Lower lobe of right lung (tissue), 2 donors: ENCODE data around the gene TSN. TPM values are rescaled to one million over a fixed set of nuclear protein-coding genes. Genes with fewer than 3 reads are reported as not detected.
A peak's percentile ranks its signal among the peaks of the same experiment; 100 is the strongest.

Experiments
- ATAC-seq, 2 donors: fragments of 200-7000 bp; cut with Tn5 transposase; one replicate each; pipeline ENCODE4 v1.9.1; 2020 to 2022; ENCODE audit warnings: mild to moderate bottlenecking in 2 of 2, moderate library complexity in 2 of 2
- DNase-seq: peaks from one replicate; pipeline ENCODE4 v3.0.0-alpha.2; 2020
- H3K27ac ChIP-seq: fragments of 200-600 bp; one replicate; pipeline ENCODE4 v1.8.0; 2022
- H3K27me3 ChIP-seq: fragments of 200-600 bp; one replicate; pipeline ENCODE4 v1.8.0; 2022; ENCODE audit warnings: low read depth
- H3K36me3 ChIP-seq: fragments of 200-600 bp; one replicate; pipeline ENCODE4 v1.8.0; 2022; ENCODE audit warnings: mild to moderate bottlenecking
- H3K4me1 ChIP-seq: fragments of 200-600 bp; one replicate; pipeline ENCODE4 v1.8.0; 2022
- H3K4me3 ChIP-seq: fragments of 200-600 bp; one replicate; pipeline ENCODE4 v1.8.0; 2022; ENCODE audit warnings: mild to moderate bottlenecking
- H3K9me3 ChIP-seq: fragments of 200-600 bp; one replicate; pipeline ENCODE4 v1.8.0; 2022
- CTCF ChIP-seq: fragments of 200-600 bp; IDR thresholded peaks from one replicate; pipeline ENCODE4 v1.8.0; 2022; ENCODE audit warnings: antibody characterized with exemption, mild to moderate bottlenecking
- intact Hi-C: fragments of 100-400 bp; cut with DNase I; formaldehyde crosslinking; loops from one replicate; pipeline ENCODE4 v1.11.0; 2022
- long read RNA-seq: library from polyadenylated mRNA; unstranded; transcript quantifications from one replicate; pipeline ENCODE4 v2.0.0, GENCODE V29; 2021
- total RNA-seq: library from RNA; stranded (reverse); fragmentation: NEBNext Ultra II Directional; extraction: Animal tissue kit (Norgen Biotek cat#: 25700); gene quantifications from one replicate; pipeline ENCODE4 v1.2.1, GENCODE V29; 2021
- donor health status: DM: no; HTN: yes; CAD: no; lungs with severe emphysema.

The TSN gene
- total RNA-seq = 36.2 TPM
- long read RNA-seq, transcript TSN-201 (6 exons, 3,420 nt) = major isoform, 123 of 139 reads
- long read RNA-seq, partial matches to known transcripts = 2 of 139 reads
- long read RNA-seq, other reads (novel, unspliced or antisense) = 7 of 139 reads

DNA sequence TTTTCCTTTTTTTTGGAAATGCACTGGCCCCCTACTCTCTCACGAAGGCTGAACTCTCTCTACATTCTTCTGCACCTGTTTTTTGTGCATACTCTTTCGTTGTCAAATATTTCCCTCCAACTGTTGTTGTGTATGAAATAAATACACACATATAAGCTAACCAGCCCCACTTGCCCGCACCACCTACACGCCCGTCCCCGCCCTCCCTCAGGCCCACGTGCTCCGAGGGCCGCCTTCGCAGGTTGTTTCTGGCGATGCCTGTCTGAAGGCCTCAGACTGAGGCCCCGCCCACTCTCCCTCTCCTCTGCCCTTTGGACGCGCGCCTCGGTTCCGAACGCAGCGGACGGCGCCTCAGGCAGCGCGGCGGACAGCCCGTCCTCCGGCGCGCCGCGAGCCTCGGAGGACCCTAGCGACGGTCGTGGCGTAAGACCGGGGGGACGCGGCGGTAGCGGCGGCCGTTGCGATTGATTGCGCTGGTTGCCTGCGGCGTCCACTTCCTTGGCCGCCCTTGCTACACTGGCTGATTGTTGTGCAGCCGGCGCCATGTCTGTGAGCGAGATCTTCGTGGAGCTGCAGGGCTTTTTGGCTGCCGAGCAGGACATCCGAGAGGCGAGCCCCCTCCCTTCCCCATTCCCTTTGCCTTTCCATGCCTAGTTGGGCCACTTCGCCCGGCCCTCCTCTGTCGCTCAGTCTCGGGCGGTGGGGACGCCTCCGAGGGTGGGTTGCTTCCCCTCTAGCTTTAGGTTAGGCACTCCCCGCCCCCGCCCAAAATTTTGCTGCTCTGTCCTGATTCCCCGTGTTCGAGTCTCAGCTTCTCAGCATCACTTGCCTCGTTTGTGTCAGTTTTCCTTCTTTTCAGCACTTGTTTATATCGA is at the start of gene TSN:
Gene TSN (plus strand): TSS at position 415 of the 875 bp plus-strand sequence. CDS start 129 bp downstream, at position 544.
- ATAC-seq (peak; percentile 100), DNase-seq (peak; percentile 99)
- TF ChIP-seq CTCF = peak; percentile 6
- Histone ChIP-seq H3K4me1 (peaks cover 25% of the 10 kb centered on the region), H3K27me3 (no peaks in the 10 kb centered on the region), H3K36me3 (peaks cover 26% of the 10 kb centered on the region), H3K9me3 (no peaks in the 10 kb centered on the region), H3K27ac (peak within 1 kb of the TSS; percentile 91), H3K4me3 (peak within 1 kb of the TSS; percentile 85)
- intact Hi-C loops = no loop called here

DNA sequence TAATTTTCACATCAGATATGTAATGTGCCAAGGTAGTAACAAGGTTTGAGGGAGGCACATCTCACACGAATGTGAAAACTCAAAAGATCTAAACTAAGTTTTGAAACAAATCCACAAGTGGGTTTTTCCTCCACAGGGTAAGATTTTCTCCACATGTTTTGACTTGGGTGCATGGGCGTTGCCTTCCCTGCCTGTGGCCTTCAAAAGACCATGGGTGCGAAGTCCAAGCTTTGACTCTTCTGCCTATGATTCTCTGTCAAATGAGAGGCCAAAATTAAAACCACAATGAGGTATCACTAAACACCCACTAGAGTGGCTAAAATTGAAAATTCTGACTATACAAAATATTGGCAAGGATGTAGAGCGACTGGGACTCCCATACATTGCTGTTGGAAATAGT is 49.5 kb upstream of the TSN start:
- Histone ChIP-seq H3K36me3 (no peaks in the 10 kb centered on the region), H3K4me3 (no peak overlapping the region), H3K27ac (no peak overlapping the region), H3K9me3 (no peaks in the 10 kb centered on the region), H3K4me1 (no peaks in the 10 kb centered on the region), H3K27me3 (no peaks in the 10 kb centered on the region)
- intact Hi-C loops = no loop called here
- DNase-seq (no peak), ATAC-seq (no peak)
- no peak for TF ChIP-seq CTCF

GRCh38 chr2:121707344-121707919 is 48.0 kb upstream of the TSN start:
- no peak for TF ChIP-seq CTCF
- ATAC-seq (peak; percentile 61 to 79), DNase-seq (no peak)
- H3K27ac ChIP-seq = peak overlapping the region; percentile 26
- no peaks in the 10 kb centered on the region for H3K4me1 ChIP-seq
- H3K9me3 ChIP-seq = no peaks in the 10 kb centered on the region
- no peaks in the 10 kb centered on the region for H3K36me3 ChIP-seq
- no peak overlapping the region for H3K4me3 ChIP-seq
- H3K27me3 ChIP-seq = no peaks in the 10 kb centered on the region
- intact Hi-C loops = no loop called here

DNA sequence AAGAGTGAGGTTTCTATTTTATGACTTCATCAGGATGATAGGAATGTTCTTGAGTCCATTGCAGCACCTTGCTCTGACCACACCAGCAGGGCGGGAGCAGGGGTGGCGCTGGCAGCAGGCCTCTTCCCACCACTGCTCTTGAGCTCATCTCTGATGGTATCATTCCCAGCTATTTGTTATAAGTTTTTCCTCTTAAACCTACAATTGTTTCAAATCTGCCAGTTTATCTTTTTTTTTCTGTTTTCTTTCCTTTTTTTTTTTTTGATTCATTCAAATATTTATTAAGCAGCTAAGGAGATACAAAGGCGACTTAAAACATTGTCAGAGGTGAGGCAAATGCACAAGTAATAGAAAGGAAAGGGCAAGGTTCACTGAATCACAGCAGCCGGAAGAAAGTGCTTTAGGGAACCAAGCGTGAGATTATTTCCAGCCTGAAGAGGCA is 47.5 kb upstream of the TSN start:
- intact Hi-C loops = no loop called here
- H3K9me3 ChIP-seq = no peaks in the 10 kb centered on the region
- no peaks in the 10 kb centered on the region for H3K36me3 ChIP-seq
- ATAC-seq = peak; percentile 87 to 92
- DNase-seq = peak; percentile 63
- TF ChIP-seq CTCF = no peak
- H3K27ac ChIP-seq = peak overlapping the region; percentile 26
- H3K27me3 ChIP-seq = no peaks in the 10 kb centered on the region
- H3K4me3 ChIP-seq = no peak overlapping the region
- H3K4me1 ChIP-seq = no peaks in the 10 kb centered on the region

DNA sequence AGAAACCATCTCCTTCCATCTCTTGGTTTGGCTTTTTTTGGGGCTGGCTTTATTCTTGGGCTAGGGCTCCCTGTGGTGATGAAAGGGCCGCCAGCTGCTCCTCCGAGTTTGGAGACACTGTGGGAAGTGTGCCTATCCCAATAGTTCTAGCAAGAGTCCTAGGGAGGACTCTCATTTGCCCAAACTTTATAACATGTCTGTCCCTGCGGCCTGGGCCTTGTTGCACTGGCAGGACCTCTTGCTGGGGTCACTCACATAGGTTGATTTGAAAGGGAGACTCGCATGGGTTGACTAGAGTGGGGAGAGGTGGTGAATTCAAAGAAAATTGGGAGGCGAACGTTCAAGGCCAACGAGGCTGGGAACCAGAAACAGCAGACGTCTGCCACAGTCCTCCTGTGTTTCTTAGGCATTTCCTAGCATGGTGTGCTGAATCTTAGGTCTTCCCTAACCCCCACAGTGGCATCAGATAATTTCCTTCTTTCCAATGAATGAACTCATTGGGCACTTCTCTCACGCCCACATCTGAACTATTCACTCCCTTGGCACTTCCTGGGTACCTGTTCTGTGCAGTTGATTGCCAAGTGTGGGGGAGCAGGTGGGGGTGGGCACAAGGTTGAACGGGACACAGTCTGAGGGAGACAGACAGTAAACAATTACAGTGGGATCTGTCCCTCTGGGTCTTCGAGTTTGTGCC is 45.5 kb upstream of the TSN start:
- no peaks in the 10 kb centered on the region for H3K36me3 ChIP-seq
- intact Hi-C loops = no loop called here
- no peak for ATAC-seq
- H3K4me3 ChIP-seq = no peak overlapping the region
- DNase-seq = no peak
- H3K9me3 ChIP-seq = no peaks in the 10 kb centered on the region
- H3K27me3 ChIP-seq = no peaks in the 10 kb centered on the region
- no peak overlapping the region for H3K27ac ChIP-seq
- no peaks in the 10 kb centered on the region for H3K4me1 ChIP-seq
- TF ChIP-seq CTCF = no peak
